GM12892 (cell line): ENCODE data around the gene KEL.

Experiments used
- POLR2A ChIP-seq: IDR thresholded peaks from 2 replicates; pipeline ENCODE4 v1.6.1; 2011; ENCODE audit warnings: low read depth, low read length, control low read depth
- POLR2AphosphoS5 ChIP-seq: IDR thresholded peaks from 2 replicates; pipeline ENCODE4 v1.6.1; 2011; ENCODE audit warnings: low read depth, low read length, control low read depth
- TAF1 ChIP-seq: IDR thresholded peaks from 2 replicates; pipeline ENCODE4 v1.6.1; 2011; ENCODE audit warnings: low read depth, mild to moderate bottlenecking, control low read depth, low read length, borderline replicate concordance

DNA sequence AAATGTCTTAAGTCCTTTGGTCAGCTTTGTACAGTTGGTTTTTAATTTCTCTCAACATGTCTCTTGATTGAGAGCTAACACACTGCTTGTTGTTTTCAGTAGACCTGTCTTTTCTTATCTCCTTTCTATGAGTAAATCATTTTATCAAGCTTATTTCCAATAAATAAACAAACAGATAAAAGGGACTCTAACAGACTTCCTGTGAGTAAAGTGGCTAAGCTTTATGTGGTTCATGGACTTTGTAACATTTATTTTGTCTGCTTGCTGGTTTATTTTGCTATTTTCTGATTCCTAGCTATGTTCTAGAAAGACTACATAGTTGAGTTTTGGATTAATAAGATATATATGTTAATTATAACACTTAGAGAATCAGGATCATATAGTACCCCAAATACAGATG lies 37.6 kb upstream of the KEL start:
- TF ChIP-seq POLR2A (no peak), POLR2AphosphoS5 (no peak), TAF1 (no peak)
